GM12878 (cell line): Measurements from ENCODE around the gene RPP40. TPM values are rescaled to one million over a fixed set of nuclear protein-coding genes. Genes with fewer than 3 reads are reported as not detected.
A peak's percentile ranks its signal among the peaks of the same experiment; 100 is the strongest.

Experiments used
- ATAC-seq: fragments of 200-7000 bp; cut with Tn5 transposase; 3 replicates; pipeline ENCODE4 v1.9.1; 2020; ENCODE audit warnings: mild to moderate bottlenecking, moderate library complexity
- BruUV-seq: library from RNA; stranded (reverse); fragments of 400-500 nt; replicated peaks from 2 replicates; lab custom pipeline; 2021; lab: Mats Ljungman, UMichigan
- CTCF ChIA-PET: fragments of 300-600 bp; sonication (Branson Sonifier 250); formaldehyde crosslinking; extraction: SDS; loops from one replicate; lab custom pipeline; 2021; ENCODE audit warnings: inconsistent platforms; lab: Yijun Ruan, JAX
- POLR2A ChIA-PET: fragments of 350-600 bp; formaldehyde crosslinking; extraction: SDS; loops from one replicate; lab custom pipeline; 2021; ENCODE audit warnings: inconsistent platforms; lab: Charles Lee
- RAD21 ChIA-PET: fragments of 300-600 bp; sonication (Branson Sonifier 250); formaldehyde crosslinking; loops from one replicate; lab custom pipeline; 2023; ENCODE audit warnings: antibody characterized with exemption; ENCODE audit not compliant: unreplicated experiment; lab: Charles Lee
- SMC1A ChIA-PET: fragments of 300-600 bp; sonication (Branson Sonifier 250); formaldehyde crosslinking; loops from one replicate; lab custom pipeline; 2023; ENCODE audit not compliant: unreplicated experiment, uncharacterized antibody; lab: Charles Lee
- DNase-seq: peaks from one replicate; pipeline ENCODE4 v3.0.0-alpha.2; 2011; ENCODE audit warnings: low read depth, low spot score
- FAIRE-seq: peaks from 3 replicates; lab custom pipeline; 2011; peaks lifted over from hg19 to GRCh38; lab: Jason Lieb, UNC
- H2AFZ ChIP-seq: 2 replicates; pipeline ENCODE4 v1.6.0; 2011; ENCODE audit warnings: low read depth, low read length, control low read depth; ENCODE audit not compliant: control insufficient read depth
- H3K27ac ChIP-seq: 2 replicates; pipeline ENCODE4 v1.5.1; 2011; ENCODE audit warnings: control low read depth; ENCODE audit not compliant: control insufficient read depth, insufficient read depth
- H3K27me3 ChIP-seq, 2 experiments: replicated peaks in 1 of 2; 2 replicates each; pipeline versions ENCODE4 v1.6.0 to v1.6.1; 2011; ENCODE audit warnings: low read length in 1 of 2; ENCODE audit not compliant: control insufficient read depth in 2 of 2, insufficient read depth in 2 of 2
- H3K36me3 ChIP-seq, 2 experiments: 2 replicates each; pipeline ENCODE4 v1.5.1; 2011; ENCODE audit warnings: low read length in 1 of 2; ENCODE audit not compliant: control insufficient read depth in 2 of 2, insufficient read depth in 2 of 2
- H3K4me1 ChIP-seq: 2 replicates; pipeline ENCODE4 v1.6.1; 2011; ENCODE audit warnings: mild to moderate bottlenecking, low read length, moderate library complexity, mixed read lengths; ENCODE audit not compliant: control insufficient read depth, insufficient read depth
- H3K4me2 ChIP-seq: 2 replicates; pipeline ENCODE4 v1.6.0; 2011; ENCODE audit warnings: control low read depth; ENCODE audit not compliant: control insufficient read depth, insufficient read depth
- H3K4me3 ChIP-seq: fragments of 200-600 bp; sonication (generic); 2 replicates; pipeline ENCODE4 v1.5.1; 2016
- H3K79me2 ChIP-seq: 2 replicates; pipeline ENCODE4 v1.6.0; 2011; ENCODE audit warnings: low read length; ENCODE audit not compliant: control insufficient read depth, insufficient read depth
- H3K9ac ChIP-seq: 2 replicates; pipeline ENCODE4 v1.8.0; 2011; ENCODE audit warnings: low read length, control low read depth, mixed read lengths; ENCODE audit not compliant: control insufficient read depth, insufficient read depth
- H3K9me3 ChIP-seq: replicated peaks from 3 replicates; pipeline ENCODE4 v1.5.1; 2011; ENCODE audit warnings: mild to moderate bottlenecking, low read length; ENCODE audit not compliant: control insufficient read depth, insufficient read depth
- H4K20me1 ChIP-seq: 2 replicates; pipeline ENCODE4 v1.6.0; 2011; ENCODE audit not compliant: control insufficient read depth, insufficient read depth
- CHD1 ChIP-seq: IDR thresholded peaks from 2 replicates; pipeline ENCODE4 v1.6.1; 2012; ENCODE audit warnings: low read depth, low read length, improper control_type of control experiment
- EGR1 ChIP-seq, 2 experiments: IDR thresholded peaks; 1 replicate in 1 of 2; 2 replicates in 1 of 2; pipeline ENCODE4 v1.6.1; 2011 to 2012; ENCODE audit warnings: low read depth in 2 of 2, low read length in 2 of 2, borderline replicate concordance in 1 of 2, mild to moderate bottlenecking in 1 of 2, moderate library complexity in 1 of 2
- EP300 ChIP-seq, 2 experiments: fragments of 150-350 bp in 1 of 2; IDR thresholded peaks; 2 replicates each; pipeline ENCODE4 v1.6.1; 2011 to 2012; ENCODE audit warnings: low read depth in 2 of 2, low read length in 2 of 2, borderline replicate concordance in 1 of 2, improper control_type of control experiment in 1 of 2, inconsistent platforms in 1 of 2; ENCODE audit not compliant: control insufficient read depth in 1 of 2
- GATAD2B ChIP-seq: fragments of 450-650 bp; conservative IDR thresholded peaks from 2 replicates; pipeline ENCODE4 v1.6.1; 2017; ENCODE audit warnings: low read depth, mild to moderate bottlenecking, moderate library complexity
- HDAC6 ChIP-seq: fragments of 200-600 bp; sonication (generic); IDR thresholded peaks from one replicate; pipeline ENCODE4 v1.8.0; 2017; ENCODE audit warnings: antibody characterized with exemption; ENCODE audit not compliant: unreplicated experiment
- KDM1A ChIP-seq: fragments of 200-600 bp; sonication (generic); IDR thresholded peaks from 2 replicates; pipeline ENCODE4 v1.6.1; 2016; ENCODE audit warnings: borderline replicate concordance
- NBN ChIP-seq: fragments of 450-650 bp; IDR thresholded peaks from 2 replicates; pipeline ENCODE4 v1.6.1; 2016
- PAX8 ChIP-seq: fragments of 450-650 bp; IDR thresholded peaks from 2 replicates; pipeline ENCODE4 v1.6.1; 2017; ENCODE audit warnings: mild to moderate bottlenecking, moderate library complexity
- POLR2AphosphoS5 ChIP-seq: IDR thresholded peaks from 2 replicates; pipeline ENCODE4 v1.6.1; 2011; ENCODE audit warnings: mild to moderate bottlenecking, low read length, inconsistent platforms
- RUNX3 ChIP-seq: IDR thresholded peaks from 2 replicates; pipeline ENCODE4 v1.6.1; 2012; ENCODE audit warnings: low read length, inconsistent platforms
- TCF3 ChIP-seq: IDR thresholded peaks from 2 replicates; pipeline ENCODE4 v1.6.1; 2012; ENCODE audit warnings: low read depth, mild to moderate bottlenecking, low read length, borderline replicate concordance; ENCODE audit not compliant: insufficient read depth
- ZNF622 ChIP-seq: fragments of 450-650 bp; IDR thresholded peaks from 2 replicates; pipeline ENCODE4 v1.6.1; 2017; ENCODE audit warnings: mild to moderate bottlenecking, inconsistent platforms
- WGBS: methylation state at CpG from one replicate; pipeline ENCODE4 v1.1.6; 2016; ENCODE audit warnings: low lambda C conversion rate; ENCODE audit not compliant: insufficient replicate concordance, insufficient coverage; ENCODE audit errors: missing lambda C conversion rate; 5-methylcytosine and 5-hydroxymethylcytosine counted together
- in situ Hi-C: fragments of 300-500 bp; cut with MboI; formaldehyde crosslinking; loops from 9 replicates; pipeline ENCODE4 v1.14.3; 2018; ENCODE audit warnings: mixed read lengths
- intact Hi-C: fragments of 100-400 bp; cut with micrococcal nuclease; formaldehyde crosslinking; loops from one replicate; pipeline ENCODE4 v1.14.2; 2022; ENCODE audit not compliant: unreplicated experiment
- polyA plus RNA-seq, 11 experiments: library from polyadenylated mRNA; depleted of rRNA in 4 of 11; unstranded in 6 of 11; stranded (reverse) in 5 of 11; fragments of >200 nt; fragmentation: Nextera tagmentation in 4 of 11; fragmentation: Illumina TruSeq in 1 of 11; extraction: Ambion mirVana in 4 of 11; extraction: Trizol in 1 of 11; gene quantifications; 1 replicate in 1 of 11; 2 replicates in 10 of 11; pipeline versions ENCODE4 v1.2.1 to v1.2.3, GENCODE V29; 2011 to 2016; ENCODE audit warnings: inconsistent platforms in 2 of 11, missing spikeins in 2 of 11, low read depth in 1 of 11
- total RNA-seq, 4 experiments: library from RNA; depleted of rRNA in 3 of 4; stranded (reverse); fragments of >200 nt in 3 of 4; fragmentation: Illumina TruSeq in 1 of 4; extraction: Trizol in 1 of 4; gene quantifications; 2 replicates each; pipeline versions ENCODE4 v1.2.1 to v1.2.3, GENCODE V29; 2013 to 2021
- TF ChIP-seq, protein P1 (sequence below): IDR thresholded peaks from 2 replicates; pipeline ENCODE4 v1.6.1; 2012; ENCODE audit warnings: low read depth, low read length, improper control_type of control experiment
- TF ChIP-seq, protein P2 (sequence below), 3 experiments: IDR thresholded peaks in 2 of 3; conservative IDR thresholded peaks in 1 of 3; 2 replicates each; pipeline ENCODE4 v1.5.1; 2011; ENCODE audit warnings: low read depth in 3 of 3, low read length in 3 of 3, mild to moderate bottlenecking in 3 of 3, control low read depth in 2 of 3, moderate library complexity in 2 of 3, inconsistent platforms in 1 of 3, mixed read lengths in 1 of 3; ENCODE audit not compliant: control insufficient read depth in 2 of 3, insufficient read depth in 1 of 3; ENCODE audit errors: extremely low read depth in 1 of 3

The RPP40 gene
- total and polyA plus RNA-seq, 10 of the 15 experiments (the other 5 are each of a cell fraction or from before 2014, with no cell fraction given), result 5.6 to 46.3 (median 21.7) TPM

DNA sequence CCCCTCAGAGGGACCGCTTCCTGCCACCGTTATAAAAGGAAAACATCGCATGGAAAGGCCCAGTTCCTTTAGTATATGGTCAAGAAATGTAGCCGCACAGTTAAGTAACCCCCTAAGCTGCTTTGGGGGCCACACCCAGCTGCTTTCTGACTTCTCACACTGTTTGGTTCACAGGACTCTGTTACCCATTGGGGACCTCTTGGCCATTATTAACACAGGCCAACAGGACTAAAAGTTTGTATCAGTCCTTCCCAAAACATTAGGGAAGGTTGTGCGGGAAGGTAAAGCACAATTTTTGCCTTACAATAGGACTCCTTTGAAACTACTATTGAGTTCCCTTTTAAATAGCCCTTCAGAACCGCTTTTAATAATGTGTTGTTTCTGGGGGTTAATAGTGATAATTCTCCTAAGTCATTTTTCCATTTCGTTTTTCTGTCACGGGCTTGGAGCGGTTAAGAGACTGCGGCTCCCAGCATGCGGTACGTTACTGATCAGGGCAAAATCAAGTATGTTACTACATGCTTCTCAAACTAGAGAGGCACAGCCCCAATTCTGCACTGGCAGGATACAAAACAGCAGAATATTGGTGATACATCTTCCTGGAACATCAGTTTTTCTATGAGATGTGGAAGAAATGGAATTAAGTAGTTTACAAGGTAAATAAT is 668 bp upstream of the RPP40 start:
- 53% methylated on average over 12 of the region's 12 CpGs for WGBS
- no peaks in the 10 kb centered on the region for H3K9me3 ChIP-seq
- H3K36me3 ChIP-seq, result no peaks in the 10 kb centered on the region
- H4K20me1 ChIP-seq, result no peaks in the 10 kb centered on the region
- FAIRE-seq (peak; percentile 18), ATAC-seq (peak; percentile 19), DNase-seq (peak; percentile 3)
- H3K4me2 ChIP-seq, result peak overlapping the region; percentile 64
- H3K79me2 ChIP-seq, result no peaks in the 10 kb centered on the region
- no peaks in the 10 kb centered on the region; the same call in 1 of the 2 replicates for H3K4me1 ChIP-seq
- H3K27me3 ChIP-seq, result no peaks in the 10 kb centered on the region
- H3K27ac ChIP-seq, result peak overlapping the region; percentile 43
- TSS peak; percentile 86 for BruUV-seq
- H2AFZ ChIP-seq, result peak overlapping the region; percentile 97
- ChIA-PET POLR2A (interaction anchor here (0.6 kb wide), 1 partner anchor 235 kb away, joined by 3 read pairs; no protein-coding TSS in a partner anchor), SMC1A (interaction anchor here (0.5 kb wide), 1 partner anchor 14 kb away, joined by 3 read pairs; no protein-coding TSS in a partner anchor), RAD21 (no interaction called here), CTCF (interaction anchor here (0.7 to 1.6 kb wide), 4 partner anchors 9 to 190 kb away, joined by 3 to 5 read pairs (median 4); no protein-coding TSS in a partner anchor)
- intact Hi-C loops (no loop called here), in situ Hi-C loops (no loop called here)
- H3K9ac ChIP-seq, result peak overlapping the region; percentile 70
- H3K4me3 ChIP-seq, result peak overlapping the region; percentile 81
- peak; percentile 1; the same call in 1 of the 2 replicates for TF ChIP-seq GATAD2B
- TF ChIP-seq HDAC6, result no peak
- no peak for TF ChIP-seq TCF3

DNA sequence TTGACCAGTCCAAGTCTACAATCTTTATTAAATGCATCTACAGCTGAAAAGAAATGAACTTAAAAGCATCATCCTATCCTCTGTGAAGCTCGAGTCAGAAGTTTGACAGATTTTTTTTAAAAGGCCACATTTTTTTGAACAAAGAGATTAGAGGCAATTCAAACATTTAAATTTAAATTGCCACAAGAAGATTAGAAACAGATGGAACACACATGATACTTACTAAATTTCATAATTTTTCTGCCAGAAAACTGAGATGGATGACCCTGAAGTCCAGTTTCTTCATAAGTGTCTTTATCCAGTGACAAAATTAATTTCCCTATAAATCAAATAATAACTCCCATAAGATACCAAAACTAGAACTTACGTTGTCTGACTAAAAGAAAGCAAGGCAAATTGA is 4.3 kb downstream of the RPP40 start:
- intact Hi-C loops (no loop called here), in situ Hi-C loops (no loop called here)
- no peak for DNase-seq
- ChIA-PET RAD21 (no interaction called here), CTCF (no interaction called here), SMC1A (no interaction called here), POLR2A (no interaction called here)
- Histone ChIP-seq H3K4me2 (no peak overlapping the region), H3K79me2 (no peaks in the 10 kb centered on the region), H3K27ac (no peak overlapping the region), H3K36me3 (peaks cover 0 to 3% of the 10 kb centered on the region in 2 experiments; a peak in 1 of 4 replicates), H3K27me3 (no peaks in the 10 kb centered on the region), H4K20me1 (no peaks in the 10 kb centered on the region), H3K9me3 (no peaks in the 10 kb centered on the region), H3K4me1 (no peaks in the 10 kb centered on the region; the same call in 1 of the 2 replicates), H3K4me3 (no peak overlapping the region), H3K9ac (no peak overlapping the region), H2AFZ (no peak overlapping the region)
- 78% methylated on average over 2 of the region's 2 CpGs for WGBS
- BruUV-seq, result no TSS peak
- ATAC-seq, result no peak
- FAIRE-seq, result no peak
- no peak for TF ChIP-seq ZNF622
- TF ChIP-seq, protein P1, sequence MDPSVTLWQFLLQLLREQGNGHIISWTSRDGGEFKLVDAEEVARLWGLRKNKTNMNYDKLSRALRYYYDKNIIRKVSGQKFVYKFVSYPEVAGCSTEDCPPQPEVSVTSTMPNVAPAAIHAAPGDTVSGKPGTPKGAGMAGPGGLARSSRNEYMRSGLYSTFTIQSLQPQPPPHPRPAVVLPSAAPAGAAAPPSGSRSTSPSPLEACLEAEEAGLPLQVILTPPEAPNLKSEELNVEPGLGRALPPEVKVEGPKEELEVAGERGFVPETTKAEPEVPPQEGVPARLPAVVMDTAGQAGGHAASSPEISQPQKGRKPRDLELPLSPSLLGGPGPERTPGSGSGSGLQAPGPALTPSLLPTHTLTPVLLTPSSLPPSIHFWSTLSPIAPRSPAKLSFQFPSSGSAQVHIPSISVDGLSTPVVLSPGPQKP, result no peak
- no peak for TF ChIP-seq RUNX3
- TF ChIP-seq POLR2AphosphoS5, result no peak
- TF ChIP-seq PAX8, result no peak
- no peak for TF ChIP-seq EP300 (IDR thresholded peaks at IDR 0.05; ENCODE audit: borderline replicate concordance in 1 of 2, control insufficient read depth in 1 of 2, low read depth in 2 of 2, low read length in 2 of 2)
- TF ChIP-seq CHD1, result no peak
- TF ChIP-seq, protein P2, sequence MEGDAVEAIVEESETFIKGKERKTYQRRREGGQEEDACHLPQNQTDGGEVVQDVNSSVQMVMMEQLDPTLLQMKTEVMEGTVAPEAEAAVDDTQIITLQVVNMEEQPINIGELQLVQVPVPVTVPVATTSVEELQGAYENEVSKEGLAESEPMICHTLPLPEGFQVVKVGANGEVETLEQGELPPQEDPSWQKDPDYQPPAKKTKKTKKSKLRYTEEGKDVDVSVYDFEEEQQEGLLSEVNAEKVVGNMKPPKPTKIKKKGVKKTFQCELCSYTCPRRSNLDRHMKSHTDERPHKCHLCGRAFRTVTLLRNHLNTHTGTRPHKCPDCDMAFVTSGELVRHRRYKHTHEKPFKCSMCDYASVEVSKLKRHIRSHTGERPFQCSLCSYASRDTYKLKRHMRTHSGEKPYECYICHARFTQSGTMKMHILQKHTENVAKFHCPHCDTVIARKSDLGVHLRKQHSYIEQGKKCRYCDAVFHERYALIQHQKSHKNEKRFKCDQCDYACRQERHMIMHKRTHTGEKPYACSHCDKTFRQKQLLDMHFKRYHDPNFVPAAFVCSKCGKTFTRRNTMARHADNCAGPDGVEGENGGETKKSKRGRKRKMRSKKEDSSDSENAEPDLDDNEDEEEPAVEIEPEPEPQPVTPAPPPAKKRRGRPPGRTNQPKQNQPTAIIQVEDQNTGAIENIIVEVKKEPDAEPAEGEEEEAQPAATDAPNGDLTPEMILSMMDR (IDR thresholded peaks at IDR 0.05 in 2 of 3, conservative IDR thresholded peaks at IDR 0.05 in 1 of 3; ENCODE audit: control insufficient read depth in 2 of 3, extremely low read depth in 1 of 3, insufficient read depth in 1 of 3, low read depth in 3 of 3, low read length in 3 of 3), result no peak
- no peak for TF ChIP-seq NBN
- TF ChIP-seq EGR1 (IDR thresholded peaks at IDR 0.05; ENCODE audit: borderline replicate concordance in 1 of 2, low read depth in 2 of 2, low read length in 2 of 2), result no peak
- TF ChIP-seq KDM1A, result no peak
- no peak for TF ChIP-seq GATAD2B
